T-helper 1 cell treated with Interleukin-12 subunit alpha and Interleukin-12 subunit beta and Interleukin-4 antibody, amounts not matched to agents 30 ng/mL and 1 ng/mL, for 36 hours (primary cell): Measurements from ENCODE around the gene NEAT1. TPM values are rescaled to one million over a fixed set of nuclear protein-coding genes. Genes with fewer than 3 reads are reported as not detected.

Experiments
- intact Hi-C: fragments of 100-400 bp; cut with micrococcal nuclease; formaldehyde crosslinking; loops from one replicate; pipeline ENCODE4 v1.15.1; 2024
- total RNA-seq: library from RNA; stranded (reverse); gene quantifications from 2 replicates; pipeline ENCODE4 v1.2.3, GENCODE V29; 2022

Gene NEAT1
- total RNA-seq: 1,002 TPM in 2 replicates

DNA sequence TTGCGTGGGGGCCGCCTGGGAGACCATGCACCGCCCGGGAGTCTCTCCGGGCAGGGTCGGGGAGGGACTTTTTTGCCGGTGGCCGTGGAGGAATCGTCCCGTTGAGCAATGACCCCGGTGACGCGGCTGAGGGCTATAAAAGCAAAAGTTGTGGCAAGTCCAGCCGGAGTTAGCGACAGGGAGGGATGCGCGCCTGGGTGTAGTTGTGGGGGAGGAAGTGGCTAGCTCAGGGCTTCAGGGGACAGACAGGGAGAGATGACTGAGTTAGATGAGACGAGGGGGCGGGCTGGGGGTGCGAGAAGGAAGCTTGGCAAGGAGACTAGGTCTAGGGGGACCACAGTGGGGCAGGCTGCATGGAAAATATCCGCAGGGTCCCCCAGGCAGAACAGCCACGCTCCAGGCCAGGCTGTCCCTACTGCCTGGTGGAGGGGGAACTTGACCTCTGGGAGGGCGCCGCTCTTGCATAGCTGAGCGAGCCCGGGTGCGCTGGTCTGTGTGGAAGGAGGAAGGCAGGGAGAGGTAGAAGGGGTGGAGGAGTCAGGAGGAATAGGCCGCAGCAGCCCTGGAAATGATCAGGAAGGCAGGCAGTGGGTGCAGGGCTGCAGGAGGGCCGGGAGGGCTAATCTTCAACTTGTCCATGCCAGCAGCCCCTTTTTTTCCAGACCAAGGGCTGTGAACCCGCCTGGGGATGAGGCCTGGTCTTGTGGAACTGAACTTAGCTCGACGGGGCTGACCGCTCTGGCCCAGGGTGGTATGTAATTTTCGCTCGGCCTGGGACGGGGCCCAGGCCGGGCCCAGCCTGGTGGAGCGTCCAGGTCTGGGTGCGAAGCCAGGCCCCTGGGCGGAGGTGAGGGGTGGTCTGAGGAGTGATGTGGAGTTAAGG lies at the start of gene NEAT1:
Gene NEAT1 (plus strand): TSS at position 166 of the 883 bp plus-strand sequence.
- intact Hi-C loops: loop anchor here (1.0 to 2.0 kb wide), 2 partner anchors 74 to 148 kb away; partner anchors contain the start of gene ZNRD2

DNA sequence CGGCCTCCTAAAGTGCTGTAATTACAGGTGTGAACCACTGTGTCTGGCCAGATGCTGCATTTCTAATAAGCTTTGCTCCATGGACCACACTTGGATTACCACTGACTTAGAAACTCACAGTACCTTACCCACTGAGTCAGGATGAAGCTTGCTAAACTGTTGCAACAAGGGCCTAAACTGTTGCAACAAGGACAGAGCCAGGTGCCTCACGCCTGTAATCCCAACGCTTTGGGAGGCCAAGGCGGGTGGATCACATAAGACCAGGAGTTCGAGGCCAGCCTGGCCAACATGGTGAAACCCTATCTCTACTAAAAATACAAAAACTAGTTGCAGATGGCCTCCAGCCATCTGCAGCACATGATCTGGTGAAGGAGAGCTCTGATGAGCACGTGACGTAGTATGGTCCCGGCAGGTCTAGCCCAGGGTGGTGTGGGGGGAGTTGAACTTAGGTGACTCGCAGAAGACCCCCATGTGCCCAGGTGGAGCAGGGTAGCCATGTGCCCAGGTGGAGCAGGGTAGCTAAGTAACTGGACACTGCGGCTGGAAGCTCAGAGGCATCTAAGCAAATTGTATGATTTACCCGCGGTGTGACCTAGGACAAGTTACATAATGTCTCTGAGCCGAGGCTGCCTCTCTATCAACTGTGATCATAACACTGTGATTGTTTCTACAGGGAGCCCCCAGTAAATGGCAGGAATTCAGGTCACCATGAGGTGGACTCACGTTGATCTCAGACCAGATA lies 48.6 kb upstream of the NEAT1 start:
- intact Hi-C loops: no loop called here

DNA sequence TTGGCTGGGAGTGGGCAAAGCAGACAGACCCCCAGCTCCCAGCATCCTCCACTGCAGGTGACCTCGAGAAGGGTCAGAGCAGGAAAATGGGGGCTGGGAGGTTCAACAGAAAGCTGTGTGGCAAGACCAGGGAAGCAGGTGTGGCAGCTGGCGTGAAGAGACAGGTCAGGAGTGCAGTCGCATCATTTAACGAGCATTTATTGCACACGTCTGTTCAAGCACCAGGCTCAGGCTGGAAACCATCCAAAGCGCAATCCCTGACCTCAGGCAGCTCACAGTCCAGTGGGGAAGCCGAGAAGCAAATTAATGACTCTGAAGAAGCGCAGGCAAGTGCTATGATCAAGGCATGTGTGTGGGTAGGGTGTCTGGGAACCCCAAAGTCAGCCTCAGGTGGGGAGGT lies 47.6 kb upstream of the NEAT1 start:
- intact Hi-C loops: no loop called here

DNA sequence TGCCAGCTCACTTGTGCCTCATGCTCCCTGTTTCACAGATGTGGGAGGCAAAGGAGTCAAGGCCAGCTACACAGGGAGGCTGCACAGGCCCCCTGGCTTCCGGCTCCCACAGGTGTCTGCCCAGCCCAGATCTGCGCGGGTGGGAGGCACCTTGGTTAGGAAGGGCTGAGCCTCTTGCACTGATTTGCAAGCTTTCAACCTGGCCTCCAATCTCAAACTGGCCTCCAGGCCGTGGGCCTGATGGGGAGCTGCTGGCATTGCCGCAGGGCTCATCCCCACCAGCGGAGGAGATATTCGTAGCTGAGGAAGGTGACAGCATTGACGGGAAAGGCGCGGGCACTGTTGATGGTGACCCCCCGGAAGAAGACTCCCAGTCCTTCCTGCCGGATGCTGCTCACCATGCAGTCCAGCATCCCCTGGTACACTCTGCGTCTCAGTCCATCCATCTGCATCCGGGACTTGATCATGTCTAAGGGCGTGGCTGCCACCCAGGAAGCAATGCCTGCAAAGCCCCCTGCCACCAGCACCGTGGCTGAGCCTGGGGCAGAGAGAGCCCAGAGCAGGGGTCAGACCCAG lies 46.4 kb upstream of the NEAT1 start:
- intact Hi-C loops: no loop called here

DNA sequence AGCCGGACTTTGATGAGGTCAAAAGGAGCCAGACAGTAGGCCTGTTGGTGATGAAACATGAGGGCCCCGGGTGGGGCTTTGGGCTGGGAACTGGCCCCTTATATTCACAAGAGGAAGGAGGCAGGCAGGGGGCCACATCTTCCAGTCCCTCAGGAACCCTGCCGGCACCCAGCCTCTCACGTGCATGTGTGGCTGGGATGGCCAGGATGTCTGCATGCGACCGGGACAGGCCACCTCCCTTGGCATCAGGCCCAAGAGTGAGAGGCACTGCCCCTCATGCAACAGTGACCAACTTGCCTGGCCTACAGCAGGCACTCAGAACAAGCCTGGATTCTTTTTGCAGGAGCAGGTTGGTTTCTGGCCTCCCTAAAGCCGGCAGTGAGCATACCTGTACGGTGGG lies 45.6 kb upstream of the NEAT1 start:
- intact Hi-C loops: no loop called here

DNA sequence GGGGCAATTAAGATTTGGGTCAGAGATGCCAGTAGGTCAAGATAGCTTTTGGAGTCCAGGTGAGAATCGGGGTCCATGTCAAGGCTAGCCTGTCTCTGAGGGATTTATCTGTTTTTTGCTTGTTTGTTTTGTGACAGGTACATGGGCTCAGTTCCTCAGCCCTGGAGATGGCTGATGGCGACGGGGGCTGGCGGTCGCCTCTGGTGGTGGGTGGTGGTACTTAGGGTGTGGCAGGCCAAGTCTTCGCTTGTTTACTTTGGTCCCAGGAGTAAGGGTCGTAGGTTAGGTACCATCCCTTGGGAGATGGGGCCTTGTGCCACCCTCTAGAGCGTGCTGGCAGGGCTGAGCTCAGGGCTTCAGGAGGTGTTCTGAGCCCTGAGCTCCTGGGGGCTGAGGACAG lies 44.8 kb upstream of the NEAT1 start:
- intact Hi-C loops: no loop called here

DNA sequence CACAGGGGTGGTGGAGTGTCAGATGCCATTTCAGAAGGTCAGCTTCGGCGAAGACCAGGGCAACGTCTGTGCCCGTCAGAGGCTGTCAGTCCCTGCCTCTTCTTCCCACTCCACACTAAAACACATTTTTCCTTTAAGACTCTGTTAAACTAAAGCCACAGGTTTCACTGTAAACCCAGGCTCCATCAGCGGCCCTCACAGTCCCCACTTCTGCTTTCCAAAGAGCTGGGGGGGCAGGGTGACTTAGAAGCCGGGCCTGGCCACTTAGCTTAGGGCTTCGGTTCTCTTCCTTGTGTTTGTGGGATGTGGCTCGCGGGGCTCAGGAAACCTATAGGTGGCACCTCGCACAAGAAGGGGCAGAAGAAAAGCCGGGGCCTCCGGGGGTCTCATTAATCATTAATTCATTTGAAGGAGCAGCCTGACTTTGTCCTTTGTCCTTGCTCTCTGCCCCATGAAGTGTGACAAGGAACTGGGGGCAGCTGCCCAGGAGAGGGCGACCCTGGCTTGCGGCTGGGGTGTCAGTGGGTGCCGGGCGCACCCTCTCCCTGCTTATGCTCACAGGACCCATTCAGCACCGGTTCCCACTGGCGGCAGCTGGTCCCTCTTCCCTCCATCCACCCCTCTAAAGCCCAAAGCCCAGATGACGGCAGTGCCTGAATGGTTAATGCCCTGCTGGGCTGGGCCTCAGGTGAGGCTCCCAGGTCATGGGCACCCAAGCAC lies 44.2 kb upstream of the NEAT1 start:
- intact Hi-C loops: no loop called here

DNA sequence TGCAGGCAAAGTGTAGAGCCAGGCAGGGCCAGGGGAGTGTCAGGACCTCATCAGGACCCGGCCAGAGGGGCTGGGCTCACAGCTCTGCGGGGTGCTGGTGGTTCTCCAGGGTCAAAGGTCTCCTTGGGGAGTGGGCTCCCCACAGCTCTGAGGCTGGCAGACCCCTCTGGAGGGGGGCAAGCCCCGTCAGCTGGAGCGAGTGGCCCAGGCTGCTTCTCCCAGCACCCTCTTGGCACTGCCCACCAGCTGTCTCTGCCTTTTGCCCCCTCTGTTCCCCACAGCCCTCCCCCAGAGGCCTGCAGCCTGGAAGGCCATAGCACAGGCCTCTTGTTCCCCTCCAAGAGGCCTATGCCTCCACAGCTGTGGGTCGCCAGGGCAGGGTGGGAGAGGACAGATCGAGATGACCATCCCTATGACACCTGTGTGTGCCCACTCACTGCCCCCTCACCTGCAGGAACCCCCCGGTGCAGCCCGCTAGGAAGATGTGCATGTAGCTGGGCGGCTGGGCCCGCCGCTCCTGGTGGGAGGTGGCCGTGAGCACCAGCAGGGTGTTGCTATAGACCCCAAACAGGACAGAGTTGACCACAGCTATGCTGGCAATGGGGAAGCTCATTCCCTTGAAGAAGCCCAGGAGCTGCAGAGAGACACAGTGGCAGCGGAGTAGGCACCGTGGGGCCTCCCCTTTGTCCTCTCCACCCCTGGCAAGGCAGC lies 43.5 kb upstream of the NEAT1 start:
- intact Hi-C loops: no loop called here

DNA sequence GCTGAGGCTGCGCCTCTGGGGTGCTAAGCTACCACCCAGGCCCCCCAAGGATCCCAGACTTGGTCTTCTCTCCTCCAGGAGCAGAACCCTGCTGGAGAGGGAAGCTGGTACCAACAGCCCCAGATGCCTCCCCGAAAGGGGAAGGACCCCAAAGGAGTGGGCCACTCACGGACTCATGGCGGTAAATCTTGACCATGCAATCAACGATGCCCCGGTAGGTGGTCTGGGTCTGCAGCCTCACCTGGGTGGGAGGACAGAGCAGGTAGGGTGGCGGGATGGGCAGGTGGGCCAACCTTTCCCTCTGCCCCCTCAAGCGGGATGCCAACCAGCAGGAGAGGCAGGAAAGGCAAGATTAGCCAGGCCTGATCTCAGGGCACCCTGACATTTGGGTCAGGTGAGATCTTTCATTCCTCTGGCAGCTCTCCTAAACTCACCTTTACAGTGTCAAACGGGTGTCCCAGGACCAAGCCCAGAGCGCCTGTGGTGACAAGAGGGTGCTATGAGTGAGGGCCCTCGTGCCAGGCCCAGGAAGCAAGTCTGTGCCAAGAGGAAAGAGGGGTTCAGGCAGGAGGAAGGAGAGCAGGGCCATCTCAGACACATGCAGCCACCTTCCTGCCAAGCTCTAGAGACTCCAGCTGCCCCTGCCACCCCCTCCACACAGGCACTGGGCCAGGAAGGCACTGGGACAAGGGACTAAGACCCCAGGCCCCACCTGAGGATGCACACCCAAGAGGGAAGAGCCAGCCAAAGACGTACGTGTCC lies 42.7 kb upstream of the NEAT1 start:
- intact Hi-C loops: no loop called here

DNA sequence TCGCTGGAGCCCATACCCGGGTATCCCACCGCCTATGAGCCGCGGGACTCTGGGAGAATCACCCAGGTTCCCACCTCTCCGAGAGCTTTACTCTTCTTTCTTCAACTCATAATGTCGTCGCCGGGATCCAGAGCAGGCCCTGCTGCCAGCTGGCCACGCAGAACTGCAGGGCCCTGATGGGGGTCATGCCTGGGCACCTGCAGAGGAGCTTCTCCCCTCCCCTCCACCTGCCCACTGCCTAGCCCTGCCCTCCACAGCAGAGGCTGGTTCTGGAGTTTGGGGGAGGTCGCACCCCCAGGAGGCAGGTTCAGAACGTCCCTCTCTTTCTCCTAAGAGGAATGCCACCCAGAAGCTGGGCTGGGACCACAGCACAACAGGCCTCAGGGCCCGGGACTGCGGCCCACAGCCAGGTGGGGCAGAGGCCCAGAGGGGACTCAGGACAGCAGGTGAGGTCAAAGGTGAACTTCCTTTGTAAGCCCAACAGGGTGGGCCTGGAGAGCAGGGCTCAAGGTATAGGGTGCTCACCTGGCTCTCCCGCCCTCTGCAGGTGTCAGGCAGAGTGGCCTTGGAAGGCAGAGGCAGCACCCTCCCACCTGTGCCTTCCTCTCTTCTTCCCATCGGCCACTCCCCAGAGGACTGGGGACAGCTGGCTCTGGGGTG lies 42.0 kb upstream of the NEAT1 start:
- intact Hi-C loops: no loop called here

DNA sequence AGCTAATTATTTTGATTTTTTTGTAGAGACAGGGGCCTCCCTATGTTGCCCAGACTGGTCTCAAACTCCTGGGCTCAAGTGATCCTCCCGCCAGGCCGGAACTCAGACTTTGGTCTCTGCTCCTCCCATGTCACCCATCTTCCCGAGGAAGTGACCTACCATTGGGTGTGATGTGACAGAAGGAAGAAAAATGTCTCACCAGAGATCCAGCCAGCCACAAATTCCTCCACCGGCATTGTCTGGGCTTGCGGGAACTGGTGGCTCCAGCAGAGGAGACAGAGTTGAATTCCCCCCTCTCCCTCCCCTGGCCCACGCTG lies 40.9 kb upstream of the NEAT1 start:
- intact Hi-C loops: loop anchor here (1.0 to 2.0 kb wide), 9 partner anchors 15 to 193 kb away; partner anchors contain the start of genes DPF2, MALAT1 and TIGD3

DNA sequence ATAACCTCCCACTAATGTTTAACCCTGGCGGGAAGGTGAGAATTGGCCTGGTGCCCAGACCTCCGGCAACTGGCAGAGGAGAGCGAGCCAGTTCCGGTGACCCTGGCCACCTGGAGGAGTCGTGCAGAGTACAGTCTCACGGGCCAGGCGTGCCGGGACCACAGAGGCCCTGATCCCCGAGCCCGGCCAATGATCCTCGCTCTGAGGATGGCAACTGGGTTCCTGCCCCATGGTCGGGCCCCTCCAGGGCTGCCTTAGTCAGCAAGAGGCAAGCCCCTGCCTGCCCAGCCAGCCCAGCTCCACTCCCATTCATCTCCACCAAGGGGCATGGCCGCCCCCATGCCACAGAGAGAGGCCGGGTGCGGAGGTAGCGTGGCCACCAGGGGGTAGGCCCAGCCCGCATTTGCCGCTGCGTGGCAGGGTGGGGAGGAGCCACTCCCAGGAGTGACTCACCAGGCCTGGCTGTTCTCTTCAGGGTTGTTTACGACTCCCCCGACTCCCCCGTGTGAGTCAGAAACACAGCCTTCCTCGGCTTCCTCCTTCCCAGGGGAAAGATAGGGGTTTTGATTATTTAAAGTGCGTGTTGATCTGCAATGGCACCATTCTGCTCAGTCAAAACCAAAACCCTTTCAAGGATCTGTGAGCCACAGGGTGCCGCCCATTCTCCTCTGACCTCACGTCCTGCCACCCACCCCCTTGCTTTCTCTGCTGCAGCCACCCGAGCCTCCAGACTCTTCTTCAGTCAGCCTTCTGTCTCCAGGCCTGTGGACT lies 40.4 kb upstream of the NEAT1 start, which contains the start of gene SLC25A45:
Gene SLC25A45 (minus strand): TSS at position 614 of the 771 bp plus-strand sequence. CDS start 695 bp downstream, outside the sequence.
- intact Hi-C loops: loop anchor here (1.0 to 2.0 kb wide), 9 partner anchors 16 to 193 kb away; partner anchors contain the start of genes DPF2, MALAT1 and TIGD3

DNA sequence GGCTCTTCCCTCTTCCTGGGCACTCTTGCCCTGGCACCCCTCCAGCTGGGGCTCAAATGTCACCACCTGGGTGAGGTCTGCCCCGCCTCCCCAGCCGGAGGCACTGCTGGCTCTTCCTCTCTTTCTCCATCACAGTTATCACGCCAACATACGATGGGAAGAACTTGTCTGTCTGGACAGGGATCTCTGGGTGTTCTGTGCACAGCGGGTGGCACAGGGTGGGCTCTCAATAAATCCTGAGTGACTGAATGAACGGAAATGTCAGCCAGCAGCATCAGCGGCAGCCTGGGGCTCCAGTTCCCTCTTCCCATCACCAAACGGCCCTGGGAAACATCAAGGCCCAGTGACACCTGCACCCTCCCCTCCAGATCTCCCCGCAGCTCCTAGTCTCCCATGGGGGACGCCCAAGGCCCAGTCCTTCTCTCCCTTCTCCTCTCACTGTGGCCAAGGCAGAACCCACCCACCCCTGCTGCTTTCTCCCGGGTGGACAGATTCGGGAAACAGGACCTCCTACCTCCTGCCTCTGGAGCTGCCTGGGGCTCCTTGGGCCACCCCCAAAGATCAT lies 39.7 kb upstream of the NEAT1 start:
- intact Hi-C loops: loop anchor here (1.0 to 2.0 kb wide), 9 partner anchors 17 to 192 kb away; partner anchors contain the start of genes DPF2, MALAT1 and TIGD3

DNA sequence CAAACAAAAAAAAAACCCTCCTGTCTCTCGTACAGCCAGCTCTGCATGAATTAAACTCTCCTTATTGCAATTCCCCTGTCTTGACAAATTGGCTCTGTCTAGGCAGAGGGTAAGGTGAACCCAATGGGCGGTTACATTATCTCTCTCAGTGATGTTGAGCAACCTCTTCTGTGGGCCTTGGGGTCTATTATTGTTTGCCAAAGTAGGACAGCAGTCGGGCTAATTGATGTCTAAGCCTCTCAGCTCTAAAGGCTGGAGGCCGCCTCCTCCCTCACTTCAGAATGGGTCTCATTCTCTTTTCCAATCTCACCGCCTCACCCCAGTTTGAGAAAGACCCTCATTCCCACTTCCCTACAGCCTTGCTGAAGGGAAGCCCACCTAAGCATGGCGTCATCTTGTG lies 38.8 kb upstream of the NEAT1 start:
- intact Hi-C loops: loop anchor here (2.0 kb wide), 1 partner anchor 191 kb away; no protein-coding TSS in a partner anchor

DNA sequence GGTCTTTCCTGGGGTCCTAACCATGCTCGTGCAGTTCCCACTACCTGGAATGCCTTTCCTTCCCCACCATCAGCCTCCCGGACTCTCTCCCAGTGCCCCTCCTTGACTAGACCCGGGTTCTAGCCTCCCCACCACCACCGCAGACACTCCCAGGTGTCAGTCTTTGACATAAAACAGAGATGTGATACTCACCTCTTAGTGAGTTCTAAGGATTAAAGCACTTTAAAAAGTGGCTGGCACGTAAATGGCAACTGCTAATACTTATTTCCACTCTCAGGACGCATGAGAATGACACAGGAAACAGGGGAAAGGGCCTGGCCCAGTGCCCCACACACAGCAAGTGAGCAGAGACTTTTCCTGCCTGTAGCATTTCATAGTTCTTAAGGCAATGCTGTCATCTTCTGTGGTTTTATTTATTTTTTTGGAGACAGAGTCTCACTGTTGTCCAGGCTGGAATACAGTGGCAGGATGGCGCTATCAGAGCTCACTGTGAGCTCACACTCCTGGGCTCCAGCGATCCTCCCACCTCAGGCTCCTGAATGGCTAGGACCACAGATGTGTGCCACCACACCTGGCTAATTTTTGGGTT lies 38.2 kb upstream of the NEAT1 start:
- intact Hi-C loops: no loop called here

DNA sequence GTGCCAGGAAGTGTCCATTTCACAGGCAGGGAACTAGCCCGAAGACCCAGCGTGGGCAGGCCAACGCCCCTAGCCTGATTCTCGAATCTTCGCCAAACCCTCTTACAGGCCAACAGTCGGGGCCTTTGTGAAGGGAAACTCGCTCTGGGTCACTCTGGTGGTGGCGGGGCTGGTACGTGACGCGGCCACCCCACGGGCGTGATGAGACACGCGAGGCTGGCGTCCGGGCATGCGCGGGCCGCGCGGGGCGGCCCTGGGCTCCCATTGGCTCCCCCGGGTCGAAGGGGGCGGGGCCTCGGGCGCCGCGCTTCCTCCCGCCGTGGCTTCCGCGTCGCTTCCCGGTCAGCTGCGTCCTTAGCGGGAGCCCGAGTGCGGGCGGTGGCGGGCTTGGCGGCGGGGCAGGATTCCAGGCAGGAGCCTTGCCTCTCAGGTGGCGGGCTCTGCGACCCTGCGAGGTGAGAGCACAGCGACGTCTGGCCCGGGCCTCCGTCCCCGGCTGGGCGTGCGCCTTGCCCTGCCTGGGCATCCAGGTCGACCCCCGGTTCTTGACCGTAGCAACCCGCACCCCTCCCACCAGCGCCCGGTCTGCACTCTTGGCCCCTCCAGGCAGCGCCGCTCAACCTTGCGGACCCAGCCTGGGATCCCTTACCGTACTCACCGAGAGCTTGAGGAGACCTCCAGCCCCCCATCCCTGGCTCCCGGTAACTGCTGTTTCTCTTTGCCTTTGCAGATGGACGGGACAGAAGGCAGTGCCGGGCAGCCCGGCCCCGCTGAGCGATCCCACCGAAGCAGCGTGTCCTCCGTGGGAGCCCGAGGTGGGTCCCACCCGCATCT lies 36.1 kb upstream of the NEAT1 start, which contains the start of gene FRMD8:
Gene FRMD8 (plus strand): TSS at position 331 of the 834 bp plus-strand sequence. CDS start 400 bp downstream, at position 731.
- intact Hi-C loops: loop anchor here (1.0 kb wide), 1 partner anchor 229 kb away; the partner anchor contains the start of gene PCNX3
